GM20000 (cell line): ENCODE results near the gene CSF3.

Experiments used
- DNase-seq: peaks from one replicate; pipeline ENCODE4 v3.0.0; 2012; ENCODE audit warnings: low spot score
- CTCF ChIP-seq: IDR thresholded peaks from 2 replicates; pipeline ENCODE4 v1.5.1; 2012; ENCODE audit warnings: mild to moderate bottlenecking, control low read depth; ENCODE audit errors: extremely low read depth, missing control alignments

The CSF3 gene

GRCh38 chr17:40064971-40065768, 49.9 kb downstream of the CSF3 start:
- DNase-seq = no peak
- TF ChIP-seq CTCF = no peak

DNA sequence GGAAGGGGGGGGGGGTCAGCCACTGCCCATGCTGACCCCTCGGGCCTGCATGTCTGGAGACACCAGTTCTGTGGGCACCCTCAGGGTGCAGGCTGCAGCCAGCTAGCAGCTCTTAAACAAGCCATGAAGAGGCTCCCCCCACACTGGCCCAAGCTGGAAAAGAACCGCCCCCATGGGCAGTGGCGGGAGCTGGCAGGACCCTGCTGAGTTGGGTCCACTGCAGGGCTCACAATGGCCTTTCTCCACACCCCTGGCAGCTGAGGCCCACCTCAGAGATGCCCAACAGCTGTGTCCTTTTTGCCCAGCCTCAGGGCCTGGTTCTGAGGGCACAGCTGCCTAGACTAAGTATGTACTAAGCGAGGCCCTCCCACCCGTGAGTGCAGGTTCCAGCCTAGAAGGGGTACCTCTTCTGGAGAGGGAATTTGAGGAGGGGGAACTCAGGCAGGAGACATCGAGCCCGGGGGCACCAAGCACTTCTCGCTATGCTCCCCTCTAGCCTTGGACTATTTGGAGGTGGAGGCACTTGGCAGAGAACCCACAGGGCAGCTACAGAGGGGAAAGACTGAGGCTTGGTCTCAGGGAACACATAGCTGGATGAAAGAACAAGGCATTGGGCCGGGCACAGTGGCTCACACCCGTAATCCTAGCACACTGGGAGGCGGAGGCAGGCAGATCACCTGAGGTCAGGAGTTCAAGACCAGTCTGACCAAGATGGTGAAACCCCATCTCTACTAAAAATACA, 50.7 kb downstream of the CSF3 start:
- TF ChIP-seq CTCF = no peak
- no peak for DNase-seq
